Activated T-helper 9 cell treated with anti-CD3 and anti-CD28 coated beads, Interleukin-2, amount 50 U/mL, for 16 hours (primary cell): Measurements from ENCODE around the gene AGBL4.

Experiments
- DNase-seq: peaks from one replicate; pipeline ENCODE4 v3.0.0-alpha.2; 2020; ENCODE audit warnings: low read depth

The AGBL4 gene

DNA sequence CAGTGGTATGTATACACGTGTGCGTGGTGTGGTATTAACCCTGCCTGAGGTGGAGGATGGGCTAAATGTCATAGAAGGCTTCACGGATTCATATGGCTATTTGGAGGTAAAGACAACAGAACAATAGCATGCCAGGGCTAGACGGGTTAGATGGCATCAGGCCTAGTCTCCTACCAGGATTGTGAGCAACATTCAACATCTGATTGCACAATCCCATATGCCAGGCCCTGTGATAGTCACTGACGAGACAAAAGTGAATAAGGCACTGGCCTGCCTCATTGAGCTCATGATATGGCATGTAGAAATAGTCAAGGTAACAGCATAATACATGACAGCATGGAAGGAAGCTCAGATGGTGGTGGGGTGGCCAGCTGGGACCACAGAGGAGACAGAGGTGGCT lies 1079.9 kb downstream of the AGBL4 start:
- no peak for DNase-seq

DNA sequence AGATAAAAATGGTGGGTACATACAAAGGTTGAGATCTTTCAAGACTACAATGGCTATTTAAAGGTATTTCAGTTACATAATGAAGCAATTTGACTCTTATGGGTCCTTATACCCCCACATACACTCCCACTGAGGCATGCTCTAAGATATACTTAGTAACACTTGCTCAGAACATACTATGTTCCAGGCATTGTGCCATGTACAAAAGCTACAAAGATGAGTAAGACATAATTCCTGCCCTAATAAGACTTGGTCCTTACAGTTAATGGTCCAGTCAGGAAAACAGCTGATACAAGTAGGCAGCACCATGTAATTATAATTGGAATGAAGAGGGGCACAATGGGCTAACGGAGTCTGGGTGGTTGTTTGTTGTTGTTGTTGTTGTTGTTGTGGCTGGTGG lies 1080.4 kb downstream of the AGBL4 start:
- no peak for DNase-seq

DNA sequence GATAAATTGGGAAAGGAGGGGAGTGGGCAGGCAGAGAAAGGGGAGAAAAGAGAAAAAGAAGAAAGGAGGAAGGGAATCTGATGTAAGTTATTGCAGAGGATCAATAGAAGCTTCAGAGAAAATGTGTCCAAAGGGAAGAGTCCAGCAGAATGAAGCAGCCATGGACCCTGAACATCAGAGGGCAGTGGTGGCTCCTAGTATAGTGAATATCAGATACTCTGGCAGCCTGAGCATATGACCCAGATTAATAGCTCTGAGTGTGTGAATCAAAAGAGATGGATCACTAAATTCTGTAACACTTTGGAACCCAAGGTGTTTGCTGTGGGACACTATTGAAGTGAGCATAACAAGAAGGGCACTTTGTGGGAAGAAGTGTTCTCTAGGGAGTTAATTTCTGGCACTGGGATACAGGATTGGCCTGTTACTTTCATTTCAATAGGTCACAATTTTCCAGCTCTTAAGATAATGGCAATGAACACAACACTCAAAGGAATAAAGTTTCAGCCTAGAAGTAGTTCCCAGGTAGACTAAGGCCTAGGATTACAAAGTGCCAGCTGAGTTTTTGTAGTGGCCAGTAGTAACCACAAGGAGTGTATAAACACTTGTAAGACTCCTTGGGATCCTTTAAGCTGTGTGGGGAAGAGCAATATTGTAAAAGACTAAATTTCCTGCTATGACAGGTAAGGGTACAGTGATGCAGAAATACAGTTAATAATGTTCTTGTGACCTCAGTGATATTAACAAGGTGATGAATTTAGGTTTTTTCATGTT lies 1082.6 kb downstream of the AGBL4 start:
- no peak for DNase-seq

DNA sequence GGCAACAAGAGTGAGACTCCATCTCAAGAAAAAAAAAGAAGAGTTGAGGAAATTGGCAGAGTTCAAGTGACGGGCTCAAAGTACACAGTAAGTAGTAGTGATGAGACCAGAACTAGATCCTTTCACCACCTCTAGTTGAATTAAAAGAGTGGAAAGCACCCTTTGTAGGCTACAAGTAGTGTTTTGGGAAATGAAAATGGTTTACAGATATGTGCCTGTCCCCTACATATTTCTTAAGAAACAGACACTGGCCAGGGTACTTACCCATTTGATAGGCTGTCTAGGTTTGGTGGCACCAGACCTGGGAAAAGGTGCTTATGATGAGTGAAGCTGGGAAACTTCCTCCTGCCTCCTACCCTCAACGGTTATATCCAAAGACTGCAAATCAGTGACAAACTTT lies 1083.4 kb downstream of the AGBL4 start:
- DNase-seq, result no peak

DNA sequence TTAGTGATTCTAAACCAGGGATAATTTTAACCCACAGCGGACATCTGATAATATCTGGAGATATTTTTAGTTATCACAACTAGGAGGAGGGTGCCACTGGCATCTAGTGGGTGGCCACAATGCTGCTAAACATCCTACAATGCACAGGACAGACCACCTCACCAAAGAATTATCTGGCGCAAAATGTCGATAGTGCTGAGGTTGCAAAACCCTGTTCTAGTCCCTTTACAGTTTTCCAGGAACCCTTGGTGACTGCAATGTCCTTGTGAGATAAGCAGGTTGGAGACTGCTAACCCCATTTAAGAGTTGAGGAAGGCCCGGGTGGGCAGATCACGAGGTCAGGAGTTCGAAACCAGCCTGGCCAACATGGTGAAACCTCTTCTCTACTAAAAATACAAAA lies 1083.9 kb downstream of the AGBL4 start:
- no peak for DNase-seq

DNA sequence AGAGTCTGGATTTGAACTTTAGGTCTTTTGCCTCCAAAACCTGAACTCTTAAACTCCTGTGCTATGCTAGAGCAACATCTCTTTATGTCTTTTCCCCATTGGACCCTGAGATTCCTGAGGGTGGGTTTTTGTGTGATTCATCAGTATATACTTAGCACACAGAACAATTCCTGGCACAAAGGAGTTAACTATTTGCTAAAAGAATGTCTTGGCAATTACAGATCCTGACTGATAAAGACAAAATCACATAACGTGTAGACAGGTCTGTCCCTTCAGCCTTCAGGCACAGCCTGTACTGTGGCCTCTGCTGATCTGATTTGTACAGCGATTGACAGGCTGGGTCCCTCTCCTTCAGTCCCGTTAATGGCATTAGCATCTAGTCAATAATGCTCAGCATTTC lies 1084.7 kb downstream of the AGBL4 start:
- DNase-seq, result no peak

DNA sequence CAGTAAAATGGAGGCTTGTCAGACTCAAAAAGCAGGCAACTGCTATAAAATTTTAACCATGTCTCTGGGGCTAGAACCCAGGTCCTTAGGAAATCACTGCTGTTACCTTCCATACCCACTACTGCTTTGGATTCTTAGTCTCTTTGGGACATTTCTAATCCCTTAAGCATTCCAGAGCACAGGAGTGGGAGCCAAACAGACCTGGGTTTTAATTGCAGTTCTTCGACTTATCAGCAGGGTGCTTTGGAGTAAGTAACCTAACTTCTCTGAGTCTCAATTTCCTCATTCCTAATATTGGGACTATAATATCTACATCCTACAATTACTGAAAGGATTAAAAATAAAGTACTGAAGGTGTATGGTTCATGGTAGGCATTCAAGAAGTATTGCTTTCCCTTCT lies 1086.0 kb downstream of the AGBL4 start:
- DNase-seq, result no peak

DNA sequence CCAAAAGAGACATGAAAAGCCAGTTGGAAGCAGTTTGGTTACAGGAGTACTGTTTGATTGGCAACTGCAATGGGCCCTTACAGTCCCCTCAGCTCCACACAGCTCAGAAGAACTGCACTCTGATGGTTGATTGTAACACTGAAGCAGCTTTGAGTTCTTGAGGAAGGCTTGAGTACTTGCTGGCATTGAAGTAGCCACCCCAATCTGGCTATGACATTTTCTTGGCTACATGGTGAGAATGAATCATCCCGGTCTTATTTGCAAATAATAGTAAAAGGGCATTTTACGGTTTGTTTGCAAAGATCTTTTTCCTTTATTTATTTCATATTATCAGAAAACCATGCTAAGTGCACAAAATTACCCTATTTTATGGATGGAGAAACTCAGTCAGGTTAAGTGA lies 1087.3 kb downstream of the AGBL4 start:
- DNase-seq, result no peak

DNA sequence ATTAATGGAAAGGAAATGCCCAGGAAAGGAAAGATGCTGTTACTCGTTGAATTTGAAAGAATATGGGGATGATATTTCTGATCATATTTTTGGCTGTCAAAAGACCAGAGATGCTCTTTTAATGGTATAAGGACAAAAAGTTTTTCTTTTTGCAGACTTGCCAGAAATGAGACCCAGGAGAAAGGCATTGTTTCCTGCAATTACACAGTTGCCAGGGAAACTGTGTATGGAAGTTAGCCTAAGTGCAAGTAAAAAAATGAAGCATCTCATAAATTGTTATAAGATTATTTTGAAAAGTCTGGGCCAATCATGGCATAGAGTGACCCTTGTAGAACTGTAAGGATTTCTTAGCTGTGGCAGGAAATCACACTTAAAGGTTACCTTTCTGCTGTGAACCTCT lies 1091.4 kb downstream of the AGBL4 start:
- no peak for DNase-seq

DNA sequence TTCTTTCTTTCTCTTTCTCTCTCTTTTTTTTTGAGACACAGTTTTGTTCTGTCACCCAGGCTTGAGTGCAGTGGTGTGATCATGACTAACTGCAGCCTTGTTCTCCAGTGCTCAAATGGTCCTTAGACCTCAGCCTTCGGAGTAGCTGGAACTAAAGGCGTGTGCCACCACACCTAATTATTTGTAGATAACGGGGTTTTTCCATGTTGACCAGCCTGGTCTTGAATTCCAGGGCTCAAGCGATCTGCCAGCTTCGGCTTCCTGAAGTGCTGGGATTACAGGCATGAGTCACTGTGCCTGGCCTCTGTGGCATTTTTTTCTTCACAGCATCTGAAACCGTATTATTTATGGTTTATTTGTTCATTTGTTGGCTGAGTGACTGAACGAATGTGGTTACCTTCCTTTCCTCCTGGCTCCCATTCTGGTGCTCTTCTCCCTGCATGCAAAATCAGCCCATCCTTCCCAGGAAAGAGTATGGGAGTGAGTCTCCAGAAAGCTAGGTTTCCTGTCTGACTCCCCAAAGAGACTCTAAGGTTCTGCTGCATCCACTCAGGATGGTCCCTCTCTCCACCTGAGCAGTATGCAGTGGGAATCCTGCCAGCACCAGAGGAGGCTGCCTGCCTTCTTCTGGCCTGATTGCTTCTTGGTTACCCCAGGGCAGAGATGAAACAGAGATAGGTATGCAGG lies 1092.1 kb downstream of the AGBL4 start:
- no peak for DNase-seq

DNA sequence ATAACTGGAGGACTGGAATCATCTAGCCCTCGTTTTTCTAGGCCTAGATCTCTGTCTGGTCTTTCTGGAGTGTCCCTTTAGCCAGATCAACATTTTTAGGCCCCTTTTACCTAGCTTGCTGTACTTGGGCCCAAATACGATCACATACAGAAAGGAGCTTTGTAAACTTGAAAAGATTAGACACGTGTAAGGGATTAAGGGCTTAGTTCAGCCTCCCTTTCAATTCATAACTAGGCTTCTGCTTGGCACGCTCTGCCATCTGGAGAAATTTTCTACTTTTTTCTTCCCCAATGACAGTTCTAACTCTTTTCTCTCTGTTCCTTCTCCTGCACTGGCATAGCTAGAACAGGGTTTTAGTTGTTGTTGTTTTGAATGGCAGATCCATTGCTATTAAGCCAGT lies 1093.7 kb downstream of the AGBL4 start:
- no peak for DNase-seq

DNA sequence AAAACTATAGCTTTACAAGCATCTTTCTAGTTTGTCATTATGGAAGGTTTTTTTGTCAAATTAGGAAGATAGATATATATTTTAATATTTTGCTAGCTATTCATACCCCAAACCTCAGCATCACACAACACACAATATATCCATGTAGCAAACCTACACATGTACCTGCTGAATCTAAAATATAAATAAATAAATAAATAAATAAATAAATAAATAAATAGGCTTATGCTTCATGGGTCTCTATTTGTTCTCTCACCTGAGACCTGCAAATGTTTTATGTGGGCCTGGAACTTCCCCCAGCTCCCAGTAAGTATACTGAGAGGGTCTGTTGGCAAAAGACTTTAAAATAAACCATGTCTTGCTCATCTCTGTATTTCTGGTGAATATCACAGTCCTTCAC lies 1099.7 kb downstream of the AGBL4 start:
- DNase-seq, result no peak

DNA sequence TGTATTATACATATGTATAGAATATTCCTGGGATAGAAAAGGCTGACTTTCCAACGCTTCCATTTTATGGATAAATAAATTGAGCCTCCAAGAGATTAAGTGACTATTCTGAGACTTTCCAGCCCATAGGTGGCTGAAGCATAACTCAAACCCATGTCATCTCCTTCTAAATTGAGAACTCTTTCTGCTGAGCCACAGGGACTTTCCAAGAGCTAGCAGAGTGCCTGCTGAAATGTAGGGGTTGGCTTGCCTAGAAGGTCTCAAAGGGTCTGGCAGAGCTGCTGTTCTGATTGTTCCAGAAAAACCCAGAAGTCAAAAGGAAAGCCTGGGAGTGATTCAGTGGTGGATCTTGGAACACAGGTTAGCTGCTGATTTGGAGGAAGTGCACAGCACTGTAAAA lies 1100.6 kb downstream of the AGBL4 start:
- DNase-seq, result no peak

DNA sequence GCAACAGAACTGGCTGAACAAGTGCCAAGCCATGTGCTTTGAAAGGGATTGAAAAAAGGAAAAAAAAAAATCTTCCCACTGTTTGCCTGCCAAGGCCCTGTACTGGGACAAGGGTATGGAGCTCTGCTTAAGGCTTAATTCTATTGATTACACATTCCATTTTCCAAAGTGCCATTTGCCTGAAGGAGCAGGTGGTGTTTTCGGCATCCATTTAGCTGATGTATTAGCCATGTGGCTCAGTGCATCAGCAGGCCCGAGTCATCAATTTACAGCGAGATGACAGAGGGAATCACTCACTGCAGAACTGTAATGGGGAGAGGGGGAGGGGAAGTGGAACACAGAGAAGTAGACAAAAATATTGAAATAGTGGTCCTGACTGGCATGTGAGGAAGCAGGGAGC lies 1102.9 kb downstream of the AGBL4 start:
- DNase-seq, result no peak

DNA sequence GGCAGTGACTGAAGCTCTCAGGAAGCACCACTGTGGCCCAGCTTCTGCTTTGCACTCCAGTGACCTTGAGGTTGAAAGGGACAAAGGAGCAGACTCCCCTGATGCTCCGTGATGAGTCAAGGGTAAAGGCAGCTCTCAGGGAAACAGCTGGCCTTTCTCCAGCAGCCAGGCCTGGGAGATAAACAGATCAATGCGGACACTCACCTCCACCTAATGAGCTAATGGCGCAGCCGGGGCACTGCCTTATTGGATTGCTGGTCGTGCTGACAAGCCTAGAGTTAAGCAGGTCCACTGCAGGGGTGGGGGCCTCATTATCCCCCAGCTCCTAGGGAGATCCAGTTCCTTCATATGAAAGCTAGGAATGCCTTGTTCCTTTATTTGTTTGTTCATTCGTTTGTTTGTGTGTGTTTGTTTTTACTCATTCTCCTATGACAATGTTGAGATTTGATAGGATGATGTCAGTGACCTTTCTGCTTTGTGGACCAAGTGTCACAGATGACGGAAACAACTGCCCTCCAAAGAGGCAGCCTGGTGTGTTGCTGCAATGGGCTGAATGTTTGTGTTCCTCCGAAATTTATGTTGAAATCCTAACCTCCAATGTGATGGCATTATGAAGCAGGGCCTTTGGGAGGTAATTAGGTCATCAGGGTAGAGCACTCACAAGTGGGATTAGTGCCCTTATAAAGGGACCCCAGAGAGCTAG lies 1105.7 kb downstream of the AGBL4 start:
- DNase-seq, result no peak

DNA sequence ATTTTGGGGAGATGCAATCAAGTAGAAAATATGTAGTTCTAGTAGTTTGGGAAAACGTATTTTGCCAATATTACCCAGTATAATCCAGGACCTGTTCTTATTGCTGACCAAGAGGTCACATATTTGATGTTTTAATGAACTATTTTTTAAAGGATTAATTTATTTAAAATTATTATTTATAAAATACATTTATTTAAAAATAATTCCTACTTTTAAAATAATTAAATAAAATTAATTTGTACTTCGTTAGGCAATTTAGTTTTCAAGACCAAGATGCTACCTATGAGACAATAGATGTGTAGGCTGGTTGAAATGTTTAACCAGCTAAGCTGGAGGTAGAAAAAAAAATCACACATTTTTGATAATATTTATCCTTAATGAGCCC lies 1106.7 kb downstream of the AGBL4 start:
- no peak for DNase-seq

DNA sequence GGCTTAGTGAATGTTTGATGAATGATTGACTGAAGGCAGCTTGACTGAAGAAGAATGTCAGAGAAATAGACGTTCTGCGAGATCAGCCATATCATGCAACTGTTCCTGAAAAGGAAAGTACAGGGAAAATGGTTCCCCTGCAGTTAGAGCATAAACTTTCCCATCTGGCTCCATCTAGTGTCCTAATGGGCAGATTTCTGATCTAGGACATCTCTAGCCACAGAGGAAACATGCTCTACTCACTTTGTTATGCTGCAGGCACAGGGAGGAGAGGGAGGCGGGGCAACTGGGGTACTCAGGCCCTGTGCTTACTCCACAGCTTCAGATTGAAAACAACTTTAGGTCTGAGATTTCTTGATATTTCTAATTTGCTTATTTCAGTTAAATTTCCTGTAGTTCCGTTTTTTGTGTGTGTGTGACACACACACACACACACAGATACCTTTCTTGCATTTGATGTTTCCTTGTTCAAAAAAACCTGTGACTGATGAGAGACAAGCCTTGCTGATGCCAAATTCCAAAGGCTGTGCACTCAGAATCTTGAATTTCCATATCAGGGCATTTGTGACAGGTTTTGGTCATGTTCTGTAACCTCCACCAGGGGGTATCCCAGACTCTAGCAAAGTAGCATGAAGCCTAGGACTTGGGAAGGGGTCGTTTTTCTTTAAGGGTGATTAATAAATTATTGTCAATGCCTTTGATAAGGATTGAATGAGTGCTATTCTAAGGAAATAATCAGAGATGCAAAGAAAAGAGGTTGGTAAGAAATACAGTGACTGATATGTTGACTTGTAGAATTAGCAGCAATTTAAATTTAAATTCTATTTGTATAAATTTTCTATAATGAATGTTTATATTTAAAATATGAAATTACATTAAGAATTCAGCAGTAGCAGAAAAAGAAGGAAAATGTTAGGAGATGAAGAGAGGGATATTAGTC lies 1107.4 kb downstream of the AGBL4 start:
- DNase-seq, result no peak

DNA sequence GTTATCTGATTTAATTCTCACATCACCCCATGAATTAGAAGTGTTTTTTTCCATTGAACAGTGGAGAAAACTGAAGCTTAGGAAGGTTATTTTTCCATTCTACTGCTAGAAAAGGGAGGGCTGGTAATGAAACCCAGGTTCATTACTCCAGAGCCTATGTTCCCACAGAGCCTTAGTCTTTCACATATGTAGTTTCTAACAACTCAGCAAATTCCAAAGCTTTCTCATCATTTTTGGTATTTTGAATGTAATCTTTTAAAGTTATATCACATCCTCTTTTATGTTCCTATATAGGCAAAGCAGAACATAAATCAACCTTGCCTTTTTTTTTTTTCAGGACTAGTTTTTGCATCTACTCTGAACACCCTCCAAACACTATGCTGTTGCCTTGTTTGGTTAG lies 1115.1 kb downstream of the AGBL4 start:
- DNase-seq, result no peak

DNA sequence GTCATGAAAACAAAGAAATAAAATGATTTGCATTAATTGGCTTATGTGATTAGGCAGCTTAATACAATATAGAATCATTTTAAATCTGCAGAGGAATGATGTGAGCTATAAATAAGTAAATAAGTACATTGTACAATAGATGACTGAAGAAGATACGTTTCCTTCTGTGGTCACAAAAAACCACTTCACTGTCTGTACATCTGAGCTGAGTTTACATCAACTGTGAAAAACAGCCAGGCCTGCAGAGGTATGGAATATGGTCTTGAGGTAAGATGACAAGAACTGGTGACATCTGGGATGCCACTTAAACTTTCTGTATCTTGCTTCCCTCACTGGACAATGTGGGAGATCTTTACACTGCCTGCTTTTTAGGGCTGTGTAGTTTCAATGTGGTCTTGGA lies 1117.0 kb downstream of the AGBL4 start:
- no peak for DNase-seq

DNA sequence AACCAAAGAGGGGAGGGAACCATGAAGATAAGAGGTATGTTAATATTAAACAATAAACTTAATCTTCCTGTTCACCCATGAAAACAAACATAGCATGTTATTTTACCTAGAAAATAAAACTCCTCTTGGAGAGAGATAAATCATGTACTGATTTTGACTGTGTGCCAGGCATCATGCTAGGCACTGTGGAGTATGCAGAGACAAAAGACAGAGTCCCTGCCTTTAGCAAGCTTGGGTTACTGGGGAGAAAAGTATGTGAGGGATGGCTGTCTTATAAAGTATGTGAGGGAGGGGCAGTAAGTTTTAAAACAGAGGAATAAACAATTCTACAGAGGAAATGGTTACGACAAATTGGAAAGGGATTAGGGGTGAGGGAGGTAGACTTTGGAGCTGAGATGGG lies 1117.6 kb downstream of the AGBL4 start:
- no peak for DNase-seq

DNA sequence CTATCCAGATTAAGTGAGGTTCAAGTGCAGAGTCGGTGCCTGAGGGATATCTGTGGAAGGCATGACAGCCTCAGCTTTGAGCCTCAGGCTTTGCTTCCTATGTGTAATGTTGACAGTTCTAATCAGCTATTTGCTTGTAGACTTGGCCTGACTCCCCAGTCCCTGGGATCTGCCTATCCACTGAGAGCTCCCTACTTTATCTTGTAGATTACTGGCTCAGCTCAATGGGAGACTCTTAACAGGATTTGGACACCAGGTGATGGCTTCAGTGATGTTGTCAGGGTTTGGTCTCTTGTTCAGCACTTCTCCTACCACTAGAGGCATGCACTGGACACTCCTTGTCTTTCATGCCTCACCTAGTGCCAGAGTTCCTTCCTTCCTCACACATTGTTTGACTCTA lies 1120.5 kb downstream of the AGBL4 start:
- no peak for DNase-seq

DNA sequence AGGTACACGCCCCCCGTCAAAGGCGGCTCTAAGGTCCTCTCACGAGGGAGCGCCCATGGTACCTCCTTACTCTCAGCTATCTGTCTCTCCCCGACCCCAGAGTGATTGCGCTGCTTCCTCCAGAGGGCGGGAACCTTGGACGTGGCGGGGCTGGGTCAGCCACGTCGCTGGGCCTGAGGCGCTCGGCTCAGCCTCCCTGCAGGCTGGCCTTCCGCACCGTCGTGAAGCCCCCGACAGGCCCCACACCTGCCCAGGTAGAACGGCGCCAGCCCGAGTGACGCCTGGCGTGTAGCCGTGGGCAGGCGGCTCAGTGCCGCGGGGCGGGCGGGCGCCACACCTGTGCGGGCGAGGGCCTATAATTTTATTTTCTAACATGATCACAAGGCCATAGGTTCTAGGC lies 1124.9 kb downstream of the AGBL4 start:
- DNase-seq, result no peak
